Spleen (tissue), 7 donors: Measurements from ENCODE around the gene SC5D.

Source experiments
- POLR2A ChIP-seq, 3 donors: fragments of 450-650 bp; IDR thresholded peaks; one replicate each; pipeline ENCODE4 v1.5.1; 2017; ENCODE audit warnings: antibody characterized with exemption in 3 of 3, mild to moderate bottlenecking in 1 of 3
- POLR2AphosphoS5 ChIP-seq, 3 donors: sonication (generic); formaldehyde crosslinking; IDR thresholded peaks; one replicate each; pipeline ENCODE4 v1.5.1; 2017; ENCODE audit warnings: antibody characterized with exemption in 3 of 3
- TF ChIP-seq, protein P1 (sequence below), 11 experiments: fragments of 200-600 bp in 7 of 11; fragments of 450-650 bp in 4 of 11; sonication (generic) in 4 of 11; IDR thresholded peaks in 8 of 11; conservative IDR thresholded peaks in 3 of 11; 1 replicate in 7 of 11; 2 replicates in 4 of 11; pipeline versions ENCODE4 v1.4.0 to v1.8.0; 2016 to 2021; ENCODE audit warnings: antibody characterized with exemption in 11 of 11, inconsistent platforms in 4 of 11, mild to moderate bottlenecking in 1 of 11
- donor health status: DM: no; HTN: no; CAD: no; lungs with moderate emphysema.
- donor health status: DM: no; HTN: no; CAD: no.
- donor health status: DM: no; HTN: no; CAD: no.

DNA sequence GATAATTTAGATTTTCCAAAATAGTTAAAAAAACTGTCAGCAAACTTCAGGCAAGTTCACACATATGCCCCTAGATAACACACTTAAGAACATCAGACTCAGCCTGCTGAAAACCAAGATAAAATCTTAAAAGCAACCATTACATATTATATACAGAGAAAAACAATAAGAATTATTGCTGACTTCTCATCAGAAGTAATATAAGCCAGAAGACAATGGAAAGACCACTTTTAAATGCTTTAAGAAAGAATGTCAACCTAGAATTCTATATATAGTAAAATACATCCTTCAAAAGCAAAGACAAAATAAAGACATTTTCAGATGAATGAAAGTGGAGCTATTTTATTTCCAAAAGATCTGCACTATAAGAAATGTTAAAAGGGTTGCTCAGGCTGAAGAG is 37.8 kb upstream of the SC5D start:
- TF ChIP-seq POLR2A (IDR thresholded peaks at IDR 0.05) (no peak), POLR2AphosphoS5 (IDR thresholded peaks at IDR 0.05) (no peak)
- TF ChIP-seq, protein P1, sequence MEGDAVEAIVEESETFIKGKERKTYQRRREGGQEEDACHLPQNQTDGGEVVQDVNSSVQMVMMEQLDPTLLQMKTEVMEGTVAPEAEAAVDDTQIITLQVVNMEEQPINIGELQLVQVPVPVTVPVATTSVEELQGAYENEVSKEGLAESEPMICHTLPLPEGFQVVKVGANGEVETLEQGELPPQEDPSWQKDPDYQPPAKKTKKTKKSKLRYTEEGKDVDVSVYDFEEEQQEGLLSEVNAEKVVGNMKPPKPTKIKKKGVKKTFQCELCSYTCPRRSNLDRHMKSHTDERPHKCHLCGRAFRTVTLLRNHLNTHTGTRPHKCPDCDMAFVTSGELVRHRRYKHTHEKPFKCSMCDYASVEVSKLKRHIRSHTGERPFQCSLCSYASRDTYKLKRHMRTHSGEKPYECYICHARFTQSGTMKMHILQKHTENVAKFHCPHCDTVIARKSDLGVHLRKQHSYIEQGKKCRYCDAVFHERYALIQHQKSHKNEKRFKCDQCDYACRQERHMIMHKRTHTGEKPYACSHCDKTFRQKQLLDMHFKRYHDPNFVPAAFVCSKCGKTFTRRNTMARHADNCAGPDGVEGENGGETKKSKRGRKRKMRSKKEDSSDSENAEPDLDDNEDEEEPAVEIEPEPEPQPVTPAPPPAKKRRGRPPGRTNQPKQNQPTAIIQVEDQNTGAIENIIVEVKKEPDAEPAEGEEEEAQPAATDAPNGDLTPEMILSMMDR (IDR thresholded peaks at IDR 0.05 in 8 of 11, conservative IDR thresholded peaks at IDR 0.05 in 3 of 11), result no peak
